GM12878 (cell line): ENCODE data around the gene TBC1D22B. TPM values are rescaled to one million over a fixed set of nuclear protein-coding genes. Genes with fewer than 3 reads are reported as not detected.

Experiments
- ATAC-seq: fragments of 200-7000 bp; cut with Tn5 transposase; 3 replicates; pipeline ENCODE4 v1.9.1; 2020; ENCODE audit warnings: mild to moderate bottlenecking, moderate library complexity
- BruUV-seq: library from RNA; stranded (reverse); fragments of 400-500 nt; replicated peaks from 2 replicates; lab custom pipeline; 2021; lab: Mats Ljungman, UMichigan
- CTCF ChIA-PET: fragments of 300-600 bp; sonication (Branson Sonifier 250); formaldehyde crosslinking; extraction: SDS; loops from one replicate; lab custom pipeline; 2021; ENCODE audit warnings: inconsistent platforms; lab: Yijun Ruan, JAX
- POLR2A ChIA-PET: fragments of 350-600 bp; formaldehyde crosslinking; extraction: SDS; loops from one replicate; lab custom pipeline; 2021; ENCODE audit warnings: inconsistent platforms; lab: Charles Lee
- RAD21 ChIA-PET: fragments of 300-600 bp; sonication (Branson Sonifier 250); formaldehyde crosslinking; loops from one replicate; lab custom pipeline; 2023; ENCODE audit warnings: antibody characterized with exemption; ENCODE audit not compliant: unreplicated experiment; lab: Charles Lee
- SMC1A ChIA-PET: fragments of 300-600 bp; sonication (Branson Sonifier 250); formaldehyde crosslinking; loops from one replicate; lab custom pipeline; 2023; ENCODE audit not compliant: unreplicated experiment, uncharacterized antibody; lab: Charles Lee
- DNase-seq: peaks from one replicate; pipeline ENCODE4 v3.0.0-alpha.2; 2011; ENCODE audit warnings: low read depth, low spot score
- FAIRE-seq: peaks from 3 replicates; lab custom pipeline; 2011; peaks lifted over from hg19 to GRCh38; lab: Jason Lieb, UNC
- H2AFZ ChIP-seq: 2 replicates; pipeline ENCODE4 v1.6.0; 2011; ENCODE audit warnings: low read depth, low read length, control low read depth; ENCODE audit not compliant: control insufficient read depth
- H3K27ac ChIP-seq: 2 replicates; pipeline ENCODE4 v1.5.1; 2011; ENCODE audit warnings: control low read depth; ENCODE audit not compliant: control insufficient read depth, insufficient read depth
- H3K27me3 ChIP-seq, 2 experiments: replicated peaks in 1 of 2; 2 replicates each; pipeline versions ENCODE4 v1.6.0 to v1.6.1; 2011; ENCODE audit warnings: low read length in 1 of 2; ENCODE audit not compliant: control insufficient read depth in 2 of 2, insufficient read depth in 2 of 2
- H3K36me3 ChIP-seq, 2 experiments: 2 replicates each; pipeline ENCODE4 v1.5.1; 2011; ENCODE audit warnings: low read length in 1 of 2; ENCODE audit not compliant: control insufficient read depth in 2 of 2, insufficient read depth in 2 of 2
- H3K4me1 ChIP-seq: 2 replicates; pipeline ENCODE4 v1.6.1; 2011; ENCODE audit warnings: mild to moderate bottlenecking, low read length, moderate library complexity, mixed read lengths; ENCODE audit not compliant: control insufficient read depth, insufficient read depth
- H3K4me2 ChIP-seq: 2 replicates; pipeline ENCODE4 v1.6.0; 2011; ENCODE audit warnings: control low read depth; ENCODE audit not compliant: control insufficient read depth, insufficient read depth
- H3K4me3 ChIP-seq: fragments of 200-600 bp; sonication (generic); 2 replicates; pipeline ENCODE4 v1.5.1; 2016
- H3K79me2 ChIP-seq: 2 replicates; pipeline ENCODE4 v1.6.0; 2011; ENCODE audit warnings: low read length; ENCODE audit not compliant: control insufficient read depth, insufficient read depth
- H3K9ac ChIP-seq: 2 replicates; pipeline ENCODE4 v1.8.0; 2011; ENCODE audit warnings: low read length, control low read depth, mixed read lengths; ENCODE audit not compliant: control insufficient read depth, insufficient read depth
- H3K9me3 ChIP-seq: replicated peaks from 3 replicates; pipeline ENCODE4 v1.5.1; 2011; ENCODE audit warnings: mild to moderate bottlenecking, low read length; ENCODE audit not compliant: control insufficient read depth, insufficient read depth
- H4K20me1 ChIP-seq: 2 replicates; pipeline ENCODE4 v1.6.0; 2011; ENCODE audit not compliant: control insufficient read depth, insufficient read depth
- BMI1 ChIP-seq: fragments of 450-650 bp; IDR thresholded peaks from 2 replicates; pipeline ENCODE4 v1.6.1; 2016; ENCODE audit warnings: mild to moderate bottlenecking, moderate library complexity, borderline replicate concordance
- CHD4 ChIP-seq: fragments of 200-600 bp; sonication (generic); IDR thresholded peaks from 2 replicates; pipeline ENCODE4 v1.6.1; 2016; ENCODE audit warnings: mild to moderate bottlenecking
- CREM ChIP-seq: IDR thresholded peaks from 2 replicates; pipeline ENCODE4 v1.6.1; 2014; ENCODE audit warnings: antibody characterized with exemption, low read depth
- EP300 ChIP-seq, 2 experiments: fragments of 150-350 bp in 1 of 2; IDR thresholded peaks; 2 replicates each; pipeline ENCODE4 v1.6.1; 2011 to 2012; ENCODE audit warnings: low read depth in 2 of 2, low read length in 2 of 2, borderline replicate concordance in 1 of 2, improper control_type of control experiment in 1 of 2, inconsistent platforms in 1 of 2; ENCODE audit not compliant: control insufficient read depth in 1 of 2
- JUNB ChIP-seq: IDR thresholded peaks from 2 replicates; pipeline ENCODE4 v1.6.1; 2016; ENCODE audit warnings: antibody characterized with exemption, mild to moderate bottlenecking
- JUND ChIP-seq: IDR thresholded peaks from 2 replicates; pipeline ENCODE4 v1.6.1; 2012; ENCODE audit warnings: low read depth, mild to moderate bottlenecking, low read length, improper control_type of control experiment, moderate library complexity
- MAX ChIP-seq: IDR thresholded peaks from 2 replicates; pipeline ENCODE4 v1.6.1; 2012; ENCODE audit warnings: low read depth, low read length, improper control_type of control experiment
- NFIC ChIP-seq: IDR thresholded peaks from 2 replicates; pipeline ENCODE4 v1.6.1; 2012; ENCODE audit warnings: low read depth, mild to moderate bottlenecking, inconsistent platforms, low read length, moderate library complexity
- NFYA ChIP-seq: IDR thresholded peaks from 2 replicates; pipeline ENCODE4 v1.6.1; 2011; ENCODE audit warnings: low read depth, mild to moderate bottlenecking, low read length, improper control_type of control experiment, borderline replicate concordance
- RUNX3 ChIP-seq: IDR thresholded peaks from 2 replicates; pipeline ENCODE4 v1.6.1; 2012; ENCODE audit warnings: low read length, inconsistent platforms
- SPI1 ChIP-seq: IDR thresholded peaks from 2 replicates; pipeline ENCODE4 v1.6.1; 2011; ENCODE audit warnings: low read depth, mild to moderate bottlenecking, low read length, moderate library complexity, borderline replicate concordance; ENCODE audit not compliant: insufficient read depth
- USF1 ChIP-seq: IDR thresholded peaks from 2 replicates; pipeline ENCODE4 v1.6.1; 2011; ENCODE audit warnings: borderline replicate concordance, low read depth, mild to moderate bottlenecking, moderate library complexity, mixed read lengths, low read length; ENCODE audit not compliant: insufficient read depth; ENCODE audit errors: extremely low read length
- WGBS: methylation state at CpG from one replicate; pipeline ENCODE4 v1.1.6; 2016; ENCODE audit warnings: low lambda C conversion rate; ENCODE audit not compliant: insufficient replicate concordance, insufficient coverage; ENCODE audit errors: missing lambda C conversion rate; 5-methylcytosine and 5-hydroxymethylcytosine counted together
- in situ Hi-C: fragments of 300-500 bp; cut with MboI; formaldehyde crosslinking; loops from 9 replicates; pipeline ENCODE4 v1.14.3; 2018; ENCODE audit warnings: mixed read lengths
- intact Hi-C: fragments of 100-400 bp; cut with micrococcal nuclease; formaldehyde crosslinking; loops from one replicate; pipeline ENCODE4 v1.14.2; 2022; ENCODE audit not compliant: unreplicated experiment
- polyA plus RNA-seq, 11 experiments: library from polyadenylated mRNA; depleted of rRNA in 4 of 11; unstranded in 6 of 11; stranded (reverse) in 5 of 11; fragments of >200 nt; fragmentation: Nextera tagmentation in 4 of 11; fragmentation: Illumina TruSeq in 1 of 11; extraction: Ambion mirVana in 4 of 11; extraction: Trizol in 1 of 11; gene quantifications; 1 replicate in 1 of 11; 2 replicates in 10 of 11; pipeline versions ENCODE4 v1.2.1 to v1.2.3, GENCODE V29; 2011 to 2016; ENCODE audit warnings: inconsistent platforms in 2 of 11, missing spikeins in 2 of 11, low read depth in 1 of 11
- total RNA-seq, 4 experiments: library from RNA; depleted of rRNA in 3 of 4; stranded (reverse); fragments of >200 nt in 3 of 4; fragmentation: Illumina TruSeq in 1 of 4; extraction: Trizol in 1 of 4; gene quantifications; 2 replicates each; pipeline versions ENCODE4 v1.2.1 to v1.2.3, GENCODE V29; 2013 to 2021

Gene TBC1D22B
- total and polyA plus RNA-seq, 10 of the 15 experiments (the other 5 are each of a cell fraction or from before 2014, with no cell fraction given): 3.4 to 18.7 (median 14.1) TPM

GRCh38 chr6:37351027-37351426 is 93.5 kb downstream of the TBC1D22B start:
- SMC1A ChIA-PET: no interaction called here
- Histone ChIP-seq H3K9me3 (no peaks in the 10 kb centered on the region), H2AFZ (no peak overlapping the region), H3K4me1 (peaks cover 5% of the 10 kb centered on the region), H3K27ac (no peak overlapping the region), H3K4me2 (no peak overlapping the region), H3K36me3 (no peaks in the 10 kb centered on the region), H3K27me3 (no peaks in the 10 kb centered on the region), H4K20me1 (no peaks in the 10 kb centered on the region), H3K79me2 (peaks cover 22% of the 10 kb centered on the region), H3K4me3 (no peak overlapping the region), H3K9ac (no peak overlapping the region)
- RAD21 ChIA-PET: no interaction called here
- FAIRE-seq: no peak
- TF ChIP-seq CHD4 (no peak), MAX (no peak), BMI1 (no peak), RUNX3 (no peak), SPI1 (no peak), JUND (no peak), EP300 (IDR thresholded peaks at IDR 0.05; ENCODE audit: borderline replicate concordance in 1 of 2, control insufficient read depth in 1 of 2, low read depth in 2 of 2, low read length in 2 of 2) (no peak), NFIC (no peak), JUNB (no peak), USF1 (no peak), NFYA (no peak), CREM (no peak)
- BruUV-seq: no TSS peak
- no peak for ATAC-seq
- CTCF ChIA-PET: no interaction called here
- in situ Hi-C loops: no loop called here
- no peak for DNase-seq
- 38% methylated on average over 3 of the region's 3 CpGs for WGBS
- POLR2A ChIA-PET: no interaction called here
- intact Hi-C loops: no loop called here
